ENCODE measurements around the gene PHF19. TPM values are rescaled to one million over a fixed set of nuclear protein-coding genes. Genes with fewer than 3 reads are reported as not detected.

The PHF19 gene
- total RNA-seq, 6 experiments from 2014 or later, result 2.2 to 8.0 (median 5.2) TPM

DNA sequence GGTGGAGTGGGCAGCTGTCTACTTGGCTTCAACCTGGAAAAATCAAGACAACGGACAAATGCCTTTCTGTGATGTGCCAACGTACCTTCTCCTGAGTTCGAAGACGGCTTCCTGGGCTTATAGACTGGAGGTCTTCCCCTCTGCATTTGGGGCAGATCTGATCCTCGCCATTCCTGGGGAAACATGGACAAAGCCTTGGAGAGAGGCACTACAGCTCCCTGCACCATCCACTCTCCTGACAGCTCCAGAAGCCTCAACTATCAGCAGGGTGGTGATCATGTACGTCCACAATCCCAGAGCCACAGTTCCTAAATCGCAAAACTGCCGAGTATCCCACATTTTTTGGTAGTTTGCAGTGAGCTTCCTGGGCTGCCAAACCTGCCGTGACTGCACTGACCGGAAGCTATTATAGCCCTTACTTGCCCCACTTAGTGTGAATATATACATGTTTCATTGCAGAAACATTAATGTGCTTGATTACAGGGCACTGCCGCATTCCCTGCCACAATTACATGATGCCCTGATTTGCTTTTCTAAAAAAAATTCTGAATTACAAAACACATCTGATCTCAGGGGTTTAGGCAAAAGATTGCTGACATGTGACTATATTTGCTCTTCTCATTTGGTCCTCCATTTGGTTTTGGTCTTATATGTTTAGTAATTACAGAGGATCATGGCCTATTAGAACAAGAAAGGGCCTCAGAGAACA is 46.8 kb upstream of the PHF19 start:
- no peak for DNase-seq
- peaks cover 0 to 14% (median 0%) of the 10 kb centered on the region in 4 donors for H3K4me1 ChIP-seq
- no peak overlapping the region for H3K27ac ChIP-seq
- H3K9me3 ChIP-seq, result no peaks in the 10 kb centered on the region
- no peak overlapping the region for H3K4me3 ChIP-seq
- TF ChIP-seq, protein P1, sequence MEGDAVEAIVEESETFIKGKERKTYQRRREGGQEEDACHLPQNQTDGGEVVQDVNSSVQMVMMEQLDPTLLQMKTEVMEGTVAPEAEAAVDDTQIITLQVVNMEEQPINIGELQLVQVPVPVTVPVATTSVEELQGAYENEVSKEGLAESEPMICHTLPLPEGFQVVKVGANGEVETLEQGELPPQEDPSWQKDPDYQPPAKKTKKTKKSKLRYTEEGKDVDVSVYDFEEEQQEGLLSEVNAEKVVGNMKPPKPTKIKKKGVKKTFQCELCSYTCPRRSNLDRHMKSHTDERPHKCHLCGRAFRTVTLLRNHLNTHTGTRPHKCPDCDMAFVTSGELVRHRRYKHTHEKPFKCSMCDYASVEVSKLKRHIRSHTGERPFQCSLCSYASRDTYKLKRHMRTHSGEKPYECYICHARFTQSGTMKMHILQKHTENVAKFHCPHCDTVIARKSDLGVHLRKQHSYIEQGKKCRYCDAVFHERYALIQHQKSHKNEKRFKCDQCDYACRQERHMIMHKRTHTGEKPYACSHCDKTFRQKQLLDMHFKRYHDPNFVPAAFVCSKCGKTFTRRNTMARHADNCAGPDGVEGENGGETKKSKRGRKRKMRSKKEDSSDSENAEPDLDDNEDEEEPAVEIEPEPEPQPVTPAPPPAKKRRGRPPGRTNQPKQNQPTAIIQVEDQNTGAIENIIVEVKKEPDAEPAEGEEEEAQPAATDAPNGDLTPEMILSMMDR (IDR thresholded peaks at IDR 0.05), result no peak
- TF ChIP-seq POLR2A (IDR thresholded peaks at IDR 0.05), result no peak
- WGBS (ENCODE audit: insufficient coverage, low coverage, low lambda C conversion rate, missing lambda C conversion rate), result 64% methylated on average over 5 of the region's 11 CpGs
- ATAC-seq, result no peak
- intact Hi-C loops (cut with DNase I), result loop anchor here in 1 of 2 donors (10.0 kb wide), 1 partner anchor 49 kb away; the partner anchor contains the start of gene PHF19
- no peaks in the 10 kb centered on the region for H3K27me3 ChIP-seq
- H3K36me3 ChIP-seq, result no peaks in the 10 kb centered on the region

DNA sequence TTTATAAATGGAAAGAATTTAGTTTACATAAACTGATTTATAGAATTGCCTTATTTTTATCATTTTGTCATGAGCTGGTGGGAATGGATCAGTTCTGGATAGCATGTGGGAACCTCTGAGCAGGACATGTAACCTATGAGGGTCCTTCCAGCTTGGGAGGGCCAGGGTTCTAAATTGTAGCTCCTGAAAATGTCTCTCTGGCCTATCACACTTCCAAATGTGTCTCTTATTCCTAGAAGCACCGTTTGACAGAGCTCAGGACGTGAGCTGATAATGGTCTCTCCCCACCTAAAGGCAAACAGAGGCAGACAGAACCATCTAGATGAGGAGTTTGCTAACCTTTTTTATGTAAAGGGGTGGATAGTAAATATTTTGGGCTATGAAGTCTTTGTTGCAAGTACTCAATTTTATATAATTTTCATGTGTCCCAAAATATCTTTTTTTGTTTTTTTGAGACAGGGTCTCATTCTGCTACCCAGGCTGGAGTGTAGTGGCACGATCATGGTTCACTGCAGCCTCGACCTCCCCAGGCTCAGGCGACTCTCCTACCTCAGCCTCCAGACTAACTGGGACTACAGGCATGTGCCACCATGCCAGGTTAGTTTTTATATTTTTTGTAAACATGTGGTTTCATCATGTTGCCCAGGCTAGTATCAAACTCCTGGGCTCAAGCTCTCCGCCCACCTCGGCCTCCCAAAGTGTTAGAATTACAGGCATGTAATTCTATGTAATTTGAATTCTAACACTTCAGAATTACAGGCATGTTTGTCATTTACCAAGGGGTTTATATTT is 45.6 kb upstream of the PHF19 start:
- Histone ChIP-seq H3K9me3 (no peaks in the 10 kb centered on the region), H3K27ac (no peak overlapping the region), H3K4me3 (no peak overlapping the region), H3K36me3 (no peaks in the 10 kb centered on the region), H3K27me3 (no peaks in the 10 kb centered on the region), H3K4me1 (peaks cover 0 to 14% (median 0%) of the 10 kb centered on the region in 4 donors)
- DNase-seq (no peak), ATAC-seq (no peak)
- WGBS (ENCODE audit: insufficient coverage, low coverage, low lambda C conversion rate, missing lambda C conversion rate), result 51% methylated on average over 4 of the region's 7 CpGs
- TF ChIP-seq POLR2A (IDR thresholded peaks at IDR 0.05), result no peak
- TF ChIP-seq, protein P1 (IDR thresholded peaks at IDR 0.05), result no peak
- intact Hi-C loops (cut with DNase I), result loop anchor here in 1 of 2 donors (10.0 kb wide), 1 partner anchor 48 kb away; the partner anchor contains the start of gene PHF19

DNA sequence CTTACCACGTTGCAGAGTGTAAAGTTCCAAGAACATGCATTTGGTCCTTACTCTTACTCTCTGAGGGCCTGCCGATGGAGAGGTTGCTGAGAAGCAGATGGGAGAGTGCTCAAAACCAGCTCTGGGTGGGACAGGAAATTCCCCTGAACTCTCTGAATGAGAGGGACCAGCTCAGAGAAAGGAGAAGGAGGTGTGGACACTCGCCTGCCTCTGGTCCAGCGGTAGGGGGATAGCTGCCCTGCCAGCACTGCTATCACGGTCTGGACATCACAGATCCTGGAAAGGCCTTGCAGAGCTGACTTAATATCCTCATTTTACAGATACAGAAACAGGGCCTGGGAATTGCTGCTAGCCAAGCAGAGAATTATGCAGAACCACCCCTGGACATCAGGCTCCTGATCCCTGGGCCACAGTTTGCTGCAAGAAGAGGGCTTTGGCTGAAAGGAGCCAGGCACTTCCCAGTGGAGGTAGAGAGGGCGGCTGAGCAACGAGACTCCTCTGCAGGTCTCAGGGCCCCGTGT is 44.7 kb upstream of the PHF19 start:
- WGBS (ENCODE audit: insufficient coverage, low coverage, low lambda C conversion rate, missing lambda C conversion rate), result 37% methylated on average over 6 of the region's 8 CpGs
- Histone ChIP-seq H3K27ac (no peak overlapping the region), H3K9me3 (no peaks in the 10 kb centered on the region), H3K4me1 (peaks cover 0 to 18% (median 0%) of the 10 kb centered on the region in 4 donors), H3K36me3 (no peaks in the 10 kb centered on the region), H3K4me3 (no peak overlapping the region), H3K27me3 (no peaks in the 10 kb centered on the region)
- intact Hi-C loops (cut with DNase I), result loop anchor here in 1 of 2 donors (10.0 kb wide), 1 partner anchor 47 kb away; the partner anchor contains the start of gene PHF19
- ATAC-seq (no peak), DNase-seq (no peak)
- no peak for TF ChIP-seq POLR2A (IDR thresholded peaks at IDR 0.05)
- TF ChIP-seq, protein P1 (IDR thresholded peaks at IDR 0.05), result no peak

DNA sequence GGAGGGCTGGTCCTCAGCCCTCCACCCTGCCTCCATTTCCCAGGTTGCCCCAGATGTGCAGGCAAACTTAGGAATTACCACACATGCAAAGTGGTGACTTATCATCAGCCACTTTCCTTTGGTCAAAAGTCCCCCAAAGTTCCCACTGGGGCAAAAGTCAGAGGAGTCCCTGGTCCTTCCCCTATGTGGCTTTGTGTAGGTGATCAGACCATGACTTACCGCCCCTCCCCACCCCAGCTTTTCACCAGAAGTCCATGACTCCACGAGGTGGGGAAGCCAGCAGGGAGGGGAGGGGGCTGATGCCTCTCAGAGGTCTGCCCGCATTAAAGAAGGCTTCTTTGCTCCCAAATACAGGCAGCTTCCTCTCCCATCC is 43.8 kb upstream of the PHF19 start:
- WGBS (ENCODE audit: insufficient coverage, low coverage, low lambda C conversion rate, missing lambda C conversion rate), result 67% methylated on average over 1 of the region's 3 CpGs
- Histone ChIP-seq H3K9me3 (no peaks in the 10 kb centered on the region), H3K4me3 (no peak overlapping the region), H3K27me3 (no peaks in the 10 kb centered on the region), H3K4me1 (peaks cover 0 to 18% (median 3%) of the 10 kb centered on the region in 4 donors), H3K27ac (peak overlapping the region in 1 of 3 donors; percentile 2), H3K36me3 (no peaks in the 10 kb centered on the region)
- no peak for TF ChIP-seq POLR2A (IDR thresholded peaks at IDR 0.05)
- TF ChIP-seq, protein P1 (IDR thresholded peaks at IDR 0.05), result no peak
- DNase-seq (no peak), ATAC-seq (no peak)
- intact Hi-C loops (cut with DNase I), result loop anchor here in 1 of 2 donors (10.0 kb wide), 1 partner anchor 46 kb away; the partner anchor contains the start of gene PHF19

Data from right lobe of liver (tissue), 6 donors.